Cardiac fibroblast (primary cell): ENCODE results near the gene SLC27A2.

ENCODE experiments used
- DNase-seq, 2 donors: peaks; one replicate each; pipeline versions ENCODE4 v3.0.0 to v3.0.0-alpha.2; 2010; ENCODE audit warnings: low read depth in 2 of 2
- H3K4me3 ChIP-seq, 2 donors: replicated peaks in 1 of 2; 1 replicate in 1 of 2; 2 replicates in 1 of 2; pipeline ENCODE4 v1.5.1; 2011; ENCODE audit warnings: low read depth in 2 of 2, low read length in 2 of 2, mild to moderate bottlenecking in 2 of 2, moderate library complexity in 1 of 2
- CTCF ChIP-seq: IDR thresholded peaks from one replicate; pipeline ENCODE4 v1.5.1; 2011; ENCODE audit warnings: low read depth, mild to moderate bottlenecking, low read length, inconsistent platforms

Gene SLC27A2

GRCh38 chr15:50210462-50211157 lies 28.6 kb downstream of the SLC27A2 start:
- TF ChIP-seq CTCF, result no peak
- H3K4me3 ChIP-seq, result no peak overlapping the region

GRCh38 chr15:50218291-50218690 lies 36.3 kb downstream of the SLC27A2 start:
- TF ChIP-seq CTCF, result no peak
- H3K4me3 ChIP-seq, result no peak overlapping the region
- DNase-seq, result peak in 1 of 2 donors; percentile 19

More at GRCh38 chr15:50210462-50211157, 28.6 kb downstream of the SLC27A2 start:
- DNase-seq, result no peak

- DNase-seq, result peak in 1 of 2 donors; percentile 35
- no peak for TF ChIP-seq CTCF
- H3K4me3 ChIP-seq, result no peak overlapping the region
These were observed 36.7 kb downstream of the SLC27A2 start for GRCh38 chr15:50218691-50219090.

GRCh38 chr15:50219820-50220219 lies 37.8 kb downstream of the SLC27A2 start:
- TF ChIP-seq CTCF, result no peak
- H3K4me3 ChIP-seq, result no peak overlapping the region
- DNase-seq, result peak; percentile 9 to 18

- DNase-seq, result no peak
- TF ChIP-seq CTCF, result no peak
- H3K4me3 ChIP-seq, result no peak overlapping the region
These were observed 40.2 kb downstream of the SLC27A2 start for GRCh38 chr15:50222181-50222580.

- peak; percentile 14 to 18 for DNase-seq
- H3K4me3 ChIP-seq, result no peak overlapping the region
- TF ChIP-seq CTCF, result no peak
These were observed 42.6 kb downstream of the SLC27A2 start for GRCh38 chr15:50224606-50225005.

GRCh38 chr15:50225057-50225456 lies 43.1 kb downstream of the SLC27A2 start:
- no peak for TF ChIP-seq CTCF
- H3K4me3 ChIP-seq, result no peak overlapping the region
- no peak for DNase-seq
